GM18519 (cell line): ENCODE results near the gene NLRP7.

Source experiments
- ATAC-seq: cut with Tn5 transposase; IDR thresholded peaks from one replicate; pipeline ENCODE4 v1.9.1; 2021; ENCODE audit warnings: mild to moderate bottlenecking, moderate library complexity; ENCODE audit not compliant: unreplicated experiment, low FRiP score

NLRP7 gene

DNA sequence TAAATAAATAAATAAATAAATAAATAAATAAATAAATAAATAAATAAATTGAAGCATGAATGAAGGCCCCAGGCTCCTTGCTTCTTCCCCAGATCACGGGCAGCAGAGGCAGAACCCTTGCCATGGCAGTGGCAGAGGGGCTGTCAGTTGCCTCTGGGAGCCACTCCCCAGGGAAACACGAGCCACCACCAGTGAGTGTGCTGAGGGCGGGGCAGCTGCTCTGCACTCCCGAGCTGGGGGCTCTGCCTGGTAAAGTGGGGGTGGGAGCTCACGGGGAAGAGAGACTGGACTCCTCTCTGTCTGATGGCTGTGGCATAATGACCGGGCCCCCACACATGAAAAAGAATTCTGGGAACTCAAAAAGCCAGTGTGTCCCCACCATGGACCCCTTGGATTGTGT lies 65.4 kb downstream of the NLRP7 start:
- ATAC-seq, result no peak

- ATAC-seq, result no peak
These were observed 69.9 kb downstream of the NLRP7 start for GRCh38 chr19:54877471-54877870.

GRCh38 chr19:54875506-54875905 lies 71.8 kb downstream of the NLRP7 start:
- no peak for ATAC-seq

GRCh38 chr19:54873990-54874389 lies 73.3 kb downstream of the NLRP7 start, which contains the start of gene FCAR:
FCAR (plus strand) TSS chr19:54874235; CDS start chr19:54874290, 55 bp downstream.
- no peak for ATAC-seq
